Mesenchymal stem cell (in vitro differentiated cells and primary cell): Measurements from ENCODE around the gene NR2F1-AS1.

Experiments used
- DNase-seq: peaks from one replicate; pipeline ENCODE4 v3.0.0-alpha.2; 2013
- H2AFZ ChIP-seq: one replicate; pipeline ENCODE4 v1.6.1; 2013; ENCODE audit warnings: low read depth, mild to moderate bottlenecking, control low read depth, inconsistent platforms, low read length, moderate library complexity
- H2AK5ac ChIP-seq: 2 replicates; pipeline ENCODE4 v1.6.1; 2013; ENCODE audit warnings: low read length, moderate library complexity, mild to moderate bottlenecking, inconsistent platforms; ENCODE audit not compliant: severe bottlenecking
- H2BK120ac ChIP-seq: one replicate; pipeline ENCODE4 v1.6.1; 2013; ENCODE audit warnings: low read depth, mild to moderate bottlenecking, inconsistent platforms, low read length, moderate library complexity
- H2BK12ac ChIP-seq, 2 experiments: one replicate each; pipeline ENCODE4 v1.6.1; 2013; ENCODE audit warnings: inconsistent platforms in 2 of 2, low read length in 2 of 2, mild to moderate bottlenecking in 2 of 2, moderate library complexity in 2 of 2, control low read depth in 1 of 2
- H2BK15ac ChIP-seq: one replicate; pipeline ENCODE4 v1.6.1; 2013; ENCODE audit warnings: mild to moderate bottlenecking, low read depth, inconsistent platforms; ENCODE audit not compliant: poor library complexity, severe bottlenecking
- H2BK5ac ChIP-seq: 2 replicates; pipeline ENCODE4 v1.6.1; 2013; ENCODE audit warnings: low read depth, mild to moderate bottlenecking, low read length, control low read depth, inconsistent platforms; ENCODE audit not compliant: poor library complexity, severe bottlenecking
- H3K14ac ChIP-seq, 2 experiments: one replicate each; pipeline ENCODE4 v1.6.1; 2013; ENCODE audit warnings: inconsistent platforms in 2 of 2, low read length in 2 of 2, control low read depth in 1 of 2, mild to moderate bottlenecking in 1 of 2, moderate library complexity in 1 of 2
- H3K18ac ChIP-seq, 2 experiments: one replicate each; pipeline ENCODE4 v1.6.1; 2013; ENCODE audit warnings: inconsistent platforms in 2 of 2, low read length in 2 of 2, control low read depth in 1 of 2, low read depth in 1 of 2, mild to moderate bottlenecking in 1 of 2
- H3K23ac ChIP-seq, 2 experiments: one replicate each; pipeline ENCODE4 v1.6.1; 2013; ENCODE audit warnings: inconsistent platforms in 2 of 2, low read length in 2 of 2, mild to moderate bottlenecking in 2 of 2, moderate library complexity in 2 of 2, control low read depth in 1 of 2
- H3K27ac ChIP-seq: 2 replicates; pipeline ENCODE4 v1.5.1; 2013; ENCODE audit warnings: mild to moderate bottlenecking, moderate library complexity, low read length, control low read depth, inconsistent platforms; ENCODE audit not compliant: poor library complexity, severe bottlenecking
- H3K27me3 ChIP-seq, 2 experiments: 2 replicates each; pipeline versions ENCODE4 v1.6.1 to v1.7.0; 2013; ENCODE audit warnings: low read length in 2 of 2, mild to moderate bottlenecking in 2 of 2, moderate library complexity in 2 of 2, control low read depth in 1 of 2, inconsistent platforms in 1 of 2; ENCODE audit not compliant: control insufficient read depth in 1 of 2, insufficient read depth in 1 of 2
- H3K36me3 ChIP-seq, 2 experiments: 2 replicates each; pipeline versions ENCODE4 v1.6.1 to v1.7.0; 2013; ENCODE audit warnings: low read length in 2 of 2, control low read depth in 1 of 2, inconsistent platforms in 1 of 2, low read depth in 1 of 2, mild to moderate bottlenecking in 1 of 2; ENCODE audit not compliant: insufficient read depth in 2 of 2, control insufficient read depth in 1 of 2
- H3K4ac ChIP-seq, 2 experiments: one replicate each; pipeline ENCODE4 v1.6.1; 2013; ENCODE audit warnings: inconsistent platforms in 2 of 2, low read length in 2 of 2, mild to moderate bottlenecking in 2 of 2, moderate library complexity in 2 of 2, control low read depth in 1 of 2, low read depth in 1 of 2
- H3K4me1 ChIP-seq: 2 replicates; pipeline ENCODE4 v1.6.1; 2013; ENCODE audit warnings: low read depth, low read length, control low read depth; ENCODE audit not compliant: control insufficient read depth, insufficient read depth
- H3K4me2 ChIP-seq: 2 replicates; pipeline ENCODE4 v1.6.1; 2013; ENCODE audit warnings: low read length, mild to moderate bottlenecking, inconsistent platforms; ENCODE audit not compliant: poor library complexity, severe bottlenecking
- H3K4me3 ChIP-seq, 2 experiments: 2 replicates each; pipeline versions ENCODE4 v1.5.1 to v1.7.0; 2013; ENCODE audit warnings: low read length in 2 of 2, mild to moderate bottlenecking in 2 of 2, control low read depth in 1 of 2, low read depth in 1 of 2; ENCODE audit not compliant: insufficient read depth in 1 of 2
- H3K79me1 ChIP-seq: replicated peaks from 2 replicates; pipeline ENCODE4 v1.6.1; 2013; ENCODE audit warnings: mild to moderate bottlenecking, control low read depth, low read length, inconsistent platforms; ENCODE audit not compliant: poor library complexity, severe bottlenecking
- H3K9ac ChIP-seq: 2 replicates; pipeline ENCODE4 v1.7.0; 2013; ENCODE audit warnings: mild to moderate bottlenecking, low read length, moderate library complexity
- H3K9me3 ChIP-seq: 2 replicates; pipeline ENCODE4 v1.7.0; 2013; ENCODE audit warnings: mild to moderate bottlenecking, low read length; ENCODE audit not compliant: control insufficient read depth
- H4K8ac ChIP-seq: one replicate; pipeline ENCODE4 v1.6.1; 2013; ENCODE audit warnings: inconsistent platforms, mild to moderate bottlenecking, low read length, moderate library complexity
- H4K91ac ChIP-seq: one replicate; pipeline ENCODE4 v1.6.1; 2013; ENCODE audit warnings: mild to moderate bottlenecking, low read length, inconsistent platforms
- WGBS: methylation state at CpG from one replicate; pipeline ENCODE4 v1.1.7; 2013; ENCODE audit warnings: mixed read lengths; 5-methylcytosine and 5-hydroxymethylcytosine counted together

Gene NR2F1-AS1

DNA sequence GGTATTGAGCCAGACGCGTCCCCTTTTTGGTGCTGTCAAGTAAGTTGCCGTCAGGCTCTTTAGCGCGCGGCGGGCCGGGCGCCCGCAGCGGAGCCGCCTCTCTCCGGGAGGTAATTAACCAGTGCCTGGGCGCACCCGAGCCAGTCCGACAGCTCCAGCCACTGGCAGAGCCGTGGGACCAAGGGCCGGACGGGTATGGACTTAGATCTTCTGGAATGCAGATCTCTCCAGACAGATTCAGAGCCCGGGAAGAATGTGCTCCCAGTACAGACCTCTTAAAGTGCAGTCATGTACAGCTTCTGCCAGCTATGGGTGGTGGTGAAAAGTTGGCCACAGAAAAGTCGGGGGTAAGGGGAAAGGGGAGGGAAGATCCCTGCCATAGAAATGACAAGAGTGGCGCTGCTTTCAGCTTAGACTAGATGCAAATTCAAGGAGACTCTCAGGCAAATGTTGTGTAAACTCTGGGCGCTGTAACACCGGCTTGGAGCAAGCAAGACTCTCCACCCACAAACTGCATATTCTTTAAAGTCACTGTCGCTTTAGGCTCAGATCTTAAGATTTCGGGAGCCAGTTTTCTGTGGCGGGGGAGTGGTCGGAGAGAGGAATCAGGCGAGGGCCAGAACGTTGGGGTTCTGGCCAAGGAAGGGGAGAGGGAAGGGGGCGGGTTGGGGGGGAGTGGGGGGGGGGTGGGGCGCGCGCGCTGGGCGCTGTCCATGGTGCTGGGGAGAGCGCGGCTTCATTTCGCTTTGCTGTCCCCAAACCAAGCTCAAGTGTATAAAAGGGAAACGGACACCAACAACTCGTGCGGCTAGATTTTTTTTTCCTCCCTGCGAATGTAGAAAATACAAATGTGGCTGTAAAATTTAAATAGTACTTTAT is 31.2 kb upstream of the NR2F1-AS1 start:
- peak; percentile 59 for DNase-seq
- no peak overlapping the region for H3K27ac ChIP-seq
- no peak overlapping the region for H4K91ac ChIP-seq
- no peaks in the 10 kb centered on the region for H3K9me3 ChIP-seq
- peak overlapping the region in 1 of 2 experiments; percentile 35 for H3K4me3 ChIP-seq
- H3K18ac ChIP-seq, result no peak overlapping the region
- H2BK5ac ChIP-seq, result no peak overlapping the region
- no peak overlapping the region for H3K14ac ChIP-seq
- H3K23ac ChIP-seq, result no peak overlapping the region
- no peaks in the 10 kb centered on the region for H3K79me1 ChIP-seq
- peaks cover 11% of the 10 kb centered on the region for H3K4me1 ChIP-seq
- WGBS, result 3% methylated on average over 26 of the region's 43 CpGs
- H2AK5ac ChIP-seq, result no peak overlapping the region
- H4K8ac ChIP-seq, result no peak overlapping the region
- no peak overlapping the region for H2BK12ac ChIP-seq
- peaks cover 49 to 63% of the 10 kb centered on the region in 2 experiments for H3K27me3 ChIP-seq
- no peak overlapping the region for H2BK15ac ChIP-seq
- no peak overlapping the region for H3K9ac ChIP-seq
- H3K4ac ChIP-seq, result no peak overlapping the region
- H2BK120ac ChIP-seq, result no peak overlapping the region
- H3K36me3 ChIP-seq, result no peaks in the 10 kb centered on the region
- H2AFZ ChIP-seq, result no peak overlapping the region
- H3K4me2 ChIP-seq, result peak overlapping the region; percentile 55

DNA sequence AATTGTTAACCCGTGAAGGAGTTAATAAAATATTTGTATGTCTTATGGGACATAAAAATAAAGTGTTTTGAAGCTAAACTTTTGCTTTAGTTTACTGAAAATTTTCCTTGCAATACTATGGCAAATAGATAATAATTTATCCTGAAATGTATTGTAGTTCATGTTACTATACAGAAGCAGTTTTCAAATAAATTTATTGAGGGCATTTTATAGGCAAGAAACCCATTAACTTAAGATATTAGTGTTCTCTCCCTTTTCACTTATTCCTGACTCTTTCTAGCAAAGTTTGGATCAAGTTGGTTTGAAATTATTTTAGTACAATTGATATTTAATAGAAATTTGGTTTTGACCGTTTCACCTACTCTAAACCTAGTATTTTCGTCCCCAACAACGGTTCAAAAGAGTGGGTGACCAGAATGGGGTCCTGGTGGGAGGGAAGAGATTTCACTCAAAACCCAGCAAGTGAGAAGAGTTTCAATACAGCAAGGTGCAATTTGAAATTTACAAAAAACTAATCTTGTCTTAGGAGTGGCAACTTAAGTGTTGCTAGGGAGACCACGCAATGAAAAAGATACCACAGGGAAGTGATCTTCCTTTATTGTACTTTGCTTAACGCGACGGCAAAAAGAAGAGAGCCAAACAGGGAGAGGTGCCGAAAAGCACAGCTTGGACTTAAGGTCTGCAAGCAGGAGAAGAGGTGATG is 30.4 kb upstream of the NR2F1-AS1 start:
- Histone ChIP-seq H3K4ac (no peak overlapping the region), H3K4me2 (peak overlapping the region; percentile 55), H3K79me1 (no peaks in the 10 kb centered on the region), H3K27me3 (peaks cover 49 to 68% of the 10 kb centered on the region in 2 experiments), H2BK5ac (no peak overlapping the region), H2AFZ (no peak overlapping the region), H3K4me1 (peaks cover 11% of the 10 kb centered on the region), H4K91ac (no peak overlapping the region), H3K27ac (no peak overlapping the region), H2BK12ac (no peak overlapping the region), H2AK5ac (no peak overlapping the region), H3K36me3 (no peaks in the 10 kb centered on the region), H3K23ac (no peak overlapping the region), H3K9ac (no peak overlapping the region), H4K8ac (no peak overlapping the region), H2BK15ac (no peak overlapping the region), H3K4me3 (peak overlapping the region in 1 of 2 experiments; percentile 35), H3K18ac (no peak overlapping the region), H2BK120ac (no peak overlapping the region), H3K14ac (no peak overlapping the region), H3K9me3 (no peaks in the 10 kb centered on the region)
- no peak for DNase-seq
- 5% methylated on average over 9 of the region's 9 CpGs for WGBS

DNA sequence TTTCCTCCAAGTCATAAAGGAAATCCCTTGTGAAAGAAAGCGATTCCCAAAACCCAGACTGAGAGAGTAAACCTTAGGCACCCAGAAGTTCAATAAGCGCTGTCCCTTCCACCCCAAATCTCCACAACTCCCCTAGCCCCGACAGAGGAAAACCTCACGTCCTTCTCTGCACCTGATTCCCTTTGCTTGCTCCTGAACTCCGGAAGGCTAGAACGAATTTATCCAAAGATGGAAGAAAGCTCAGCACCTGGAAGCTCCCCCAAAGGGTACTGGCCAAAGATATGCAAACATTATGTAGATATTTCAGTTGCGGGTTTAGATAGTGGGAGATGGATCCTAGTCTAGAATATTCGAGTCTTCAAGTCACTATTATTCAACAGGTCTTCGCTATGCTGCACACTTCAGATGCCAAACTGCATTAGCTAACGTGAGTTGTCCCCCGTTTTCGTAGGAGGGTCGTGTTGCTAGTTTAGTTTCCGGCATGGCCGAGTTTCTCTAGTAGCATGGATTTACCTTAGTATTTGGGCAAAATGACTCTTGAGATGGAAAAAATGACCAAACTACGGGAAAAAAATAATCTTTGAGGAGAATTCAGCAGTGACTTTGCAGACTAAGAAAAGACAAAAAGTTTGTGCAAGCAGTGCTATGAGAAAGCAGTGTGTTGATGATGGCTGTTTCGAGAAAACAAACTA is 29.7 kb upstream of the NR2F1-AS1 start:
- peaks cover 11% of the 10 kb centered on the region for H3K4me1 ChIP-seq
- H3K18ac ChIP-seq, result no peak overlapping the region
- no peak overlapping the region for H3K23ac ChIP-seq
- no peak overlapping the region for H2AK5ac ChIP-seq
- no peak overlapping the region for H4K8ac ChIP-seq
- H3K4ac ChIP-seq, result no peak overlapping the region
- H2BK15ac ChIP-seq, result no peak overlapping the region
- H3K9me3 ChIP-seq, result no peaks in the 10 kb centered on the region
- DNase-seq, result peak; percentile 21
- no peak overlapping the region for H2AFZ ChIP-seq
- no peaks in the 10 kb centered on the region for H3K36me3 ChIP-seq
- no peak overlapping the region for H2BK120ac ChIP-seq
- no peak overlapping the region for H4K91ac ChIP-seq
- H3K4me3 ChIP-seq, result no peak overlapping the region
- no peak overlapping the region for H2BK12ac ChIP-seq
- 11% methylated on average over 17 of the region's 17 CpGs for WGBS
- no peaks in the 10 kb centered on the region for H3K79me1 ChIP-seq
- H3K27me3 ChIP-seq, result peaks cover 55 to 75% of the 10 kb centered on the region in 2 experiments
- H3K14ac ChIP-seq, result no peak overlapping the region
- no peak overlapping the region for H3K4me2 ChIP-seq
- H2BK5ac ChIP-seq, result no peak overlapping the region
- no peak overlapping the region for H3K9ac ChIP-seq
- H3K27ac ChIP-seq, result no peak overlapping the region

DNA sequence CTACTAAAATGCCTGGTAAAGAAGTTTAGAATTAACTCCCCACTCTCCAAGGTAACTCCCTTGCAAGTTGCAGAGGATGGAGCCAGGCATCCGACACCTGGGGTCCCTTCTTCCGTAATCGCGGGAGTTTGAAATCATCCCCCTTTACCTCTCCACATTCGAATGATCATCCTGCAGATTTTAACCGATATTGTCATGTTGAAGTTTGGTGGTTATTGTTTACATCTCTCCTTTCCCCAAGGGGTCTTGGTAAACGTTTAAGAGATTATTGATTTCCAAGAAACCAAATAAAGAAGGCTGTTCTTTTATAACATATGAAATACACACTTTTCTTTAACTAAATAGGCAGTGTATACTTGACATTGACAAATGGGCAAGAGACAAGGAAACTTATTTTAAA is 28.7 kb upstream of the NR2F1-AS1 start:
- H3K4me2 ChIP-seq, result no peak overlapping the region
- no peaks in the 10 kb centered on the region for H3K9me3 ChIP-seq
- no peak overlapping the region for H3K27ac ChIP-seq
- no peak overlapping the region for H4K91ac ChIP-seq
- no peaks in the 10 kb centered on the region for H3K36me3 ChIP-seq
- no peak overlapping the region for H3K4me3 ChIP-seq
- no peak overlapping the region for H3K18ac ChIP-seq
- no peak overlapping the region for H3K9ac ChIP-seq
- H3K4ac ChIP-seq, result no peak overlapping the region
- H3K27me3 ChIP-seq, result peaks cover 63 to 85% of the 10 kb centered on the region in 2 experiments
- no peak overlapping the region for H2AK5ac ChIP-seq
- H3K4me1 ChIP-seq, result peaks cover 11% of the 10 kb centered on the region
- no CpG with 5 or more reads among the region's 7 CpGs for WGBS
- H2BK15ac ChIP-seq, result no peak overlapping the region
- H3K14ac ChIP-seq, result no peak overlapping the region
- no peak overlapping the region for H2BK5ac ChIP-seq
- H2AFZ ChIP-seq, result no peak overlapping the region
- H2BK120ac ChIP-seq, result no peak overlapping the region
- H4K8ac ChIP-seq, result no peak overlapping the region
- no peak overlapping the region for H2BK12ac ChIP-seq
- no peak for DNase-seq
- no peaks in the 10 kb centered on the region for H3K79me1 ChIP-seq
- H3K23ac ChIP-seq, result no peak overlapping the region
